CD4-positive, alpha-beta T cell treated with Interleukin-6 at 100 ng/mL for 8 hours (primary cell): ENCODE results near the gene MBTPS2.
A peak's percentile ranks its signal among the peaks of the same experiment; 100 is the strongest.
"Not testable (repeated sequence)": the region's sequence is repeated elsewhere in the genome, so short reads cannot be mapped to it uniquely, and the experiment has no call there.

Experiments
- DNase-seq: peaks from one replicate; pipeline ENCODE4 v3.0.0-alpha.2; 2020; ENCODE audit warnings: mixed read lengths, low spot score

Gene MBTPS2

GRCh38 chrX:21839334-21840192 is at the start of gene MBTPS2:
MBTPS2 (plus strand) TSS chrX:21839617; CDS start chrX:21839735, 118 bp downstream.
- peak; percentile 77 for DNase-seq

- no peak for DNase-seq
Measured at GRCh38 chrX:21798677-21799219, 40.7 kb upstream of the MBTPS2 start.

GRCh38 chrX:21799767-21800166 is 39.6 kb upstream of the MBTPS2 start:
- no peak for DNase-seq

- DNase-seq, result no peak
Measured at GRCh38 chrX:21800344-21800770, 39.1 kb upstream of the MBTPS2 start.

GRCh38 chrX:21802054-21802670 is 37.3 kb upstream of the MBTPS2 start:
- no peak for DNase-seq

GRCh38 chrX:21802839-21803238 is 36.6 kb upstream of the MBTPS2 start:
- DNase-seq, result no peak

- no peak for DNase-seq
Measured at GRCh38 chrX:21806691-21807090, 32.7 kb upstream of the MBTPS2 start.

GRCh38 chrX:21811832-21812231 is 27.6 kb upstream of the MBTPS2 start:
- no peak for DNase-seq

GRCh38 chrX:21812628-21813027 is 26.8 kb upstream of the MBTPS2 start:
- no peak for DNase-seq

GRCh38 chrX:21813612-21814368 is 25.6 kb upstream of the MBTPS2 start:
- DNase-seq, result no peak

- no peak for DNase-seq
Measured at GRCh38 chrX:21816136-21816535, 23.3 kb upstream of the MBTPS2 start.

GRCh38 chrX:21820170-21820569 is 19.2 kb upstream of the MBTPS2 start:
- DNase-seq, result not testable (repeated sequence)

GRCh38 chrX:21821875-21822274 is 17.5 kb upstream of the MBTPS2 start:
- no peak for DNase-seq

- DNase-seq, result no peak
Measured at GRCh38 chrX:21831496-21831895, 7.9 kb upstream of the MBTPS2 start.

- no peak for DNase-seq
Measured at GRCh38 chrX:21837056-21837455, 2.4 kb upstream of the MBTPS2 start.

GRCh38 chrX:21838937-21839333 is 482 bp upstream of the MBTPS2 start:
- DNase-seq, result no peak

- DNase-seq, result no peak
Measured at GRCh38 chrX:21840193-21840545, 752 bp downstream of the MBTPS2 start.

GRCh38 chrX:21843179-21843578 is 3.8 kb downstream of the MBTPS2 start:
- DNase-seq, result no peak

GRCh38 chrX:21845096-21845495 is 5.7 kb downstream of the MBTPS2 start:
- no peak for DNase-seq

GRCh38 chrX:21847342-21847741 is 7.9 kb downstream of the MBTPS2 start:
- DNase-seq, result no peak

- DNase-seq, result no peak
Measured at GRCh38 chrX:21853578-21853977, 14.2 kb downstream of the MBTPS2 start.

- no peak for DNase-seq
Measured at GRCh38 chrX:21855937-21856415, 16.6 kb downstream of the MBTPS2 start, which contains the start of gene YY2. YY2 (plus strand) TSS chrX:21855987; CDS start chrX:21856485, 498 bp downstream.
